NCI-H2029 treated with DMSO at 0.1 percent for 48 hours (cell line): Measurements from ENCODE around the gene ADAMTS15.

ENCODE experiments used
- DNase-seq: peaks from one replicate; lab custom pipeline; 2025; lab: John Stamatoyannopoulos, UW

The ADAMTS15 gene

DNA sequence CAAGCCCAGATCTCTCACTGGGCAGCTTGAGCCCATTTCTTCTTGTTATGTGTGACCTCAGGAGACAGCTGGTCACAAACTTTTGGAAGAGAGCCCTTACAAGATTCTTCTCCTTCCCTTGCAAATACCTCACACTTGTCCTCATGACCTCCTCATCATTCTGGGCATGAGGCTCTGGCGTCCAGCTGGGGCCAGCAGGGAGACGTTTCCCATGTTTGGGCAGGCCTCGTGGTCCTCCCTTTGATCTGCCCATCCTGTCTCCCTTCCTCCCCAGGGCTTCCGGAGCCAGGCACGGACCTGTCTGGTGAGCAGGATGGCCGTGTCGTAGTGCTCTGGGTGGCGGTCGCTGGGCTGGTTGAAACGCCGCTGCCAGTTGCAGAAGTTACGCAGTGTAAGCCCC lies 29.7 kb upstream of the ADAMTS15 start:
- DNase-seq: no peak

DNA sequence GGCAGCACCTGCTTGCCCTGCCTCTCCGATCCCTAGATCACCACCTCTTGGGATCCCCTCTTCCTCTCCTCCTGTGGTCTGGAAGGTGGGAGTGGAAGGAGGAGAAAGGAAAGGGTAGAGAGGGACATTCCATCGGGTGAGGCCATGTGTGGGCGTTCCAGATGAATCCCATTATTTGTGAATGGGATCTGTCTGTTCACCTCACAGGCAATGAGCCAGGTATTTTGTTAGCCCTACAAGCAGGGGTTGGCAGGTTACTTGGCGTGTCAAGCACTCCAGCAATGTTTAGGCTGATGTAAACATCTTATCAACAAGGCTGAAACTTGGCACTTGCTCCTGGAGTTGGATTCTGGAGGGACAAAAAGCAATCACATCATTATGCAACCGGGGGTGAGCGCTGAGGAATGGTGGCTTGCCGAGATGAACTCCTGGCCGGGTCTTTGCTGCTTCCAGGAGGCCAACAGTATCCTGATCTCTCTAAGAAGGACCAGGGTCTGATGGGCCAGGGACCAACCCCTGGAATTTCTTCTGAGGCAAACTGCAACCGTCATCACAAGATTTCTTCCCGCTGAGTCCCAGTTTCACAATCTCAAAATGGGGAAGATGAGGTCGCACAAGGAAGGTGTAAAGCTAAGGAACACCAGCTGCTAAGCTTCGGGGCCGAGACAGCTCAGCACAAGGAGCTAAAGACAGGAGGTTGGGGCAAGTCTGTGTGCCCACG lies 27.8 kb upstream of the ADAMTS15 start:
- DNase-seq: peak; percentile 5

DNA sequence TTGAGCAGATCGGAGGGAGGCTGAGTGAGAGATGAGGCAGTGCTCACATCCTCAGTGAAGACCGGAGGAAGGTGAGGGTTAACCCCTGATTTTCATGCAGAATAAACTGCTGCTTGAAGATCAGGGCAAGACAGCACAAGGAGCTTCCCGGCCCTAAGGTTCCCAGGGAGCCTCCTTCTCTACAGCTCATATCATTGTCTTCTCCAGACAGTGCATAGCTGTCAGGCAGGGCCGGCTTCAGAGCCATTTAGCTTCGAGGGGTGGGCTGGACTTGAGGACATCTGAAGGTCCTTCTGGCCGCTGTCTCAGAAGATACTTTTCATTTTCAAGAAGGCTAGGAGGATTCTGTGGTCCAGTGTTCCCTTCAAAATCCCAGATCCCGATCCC lies 27.3 kb upstream of the ADAMTS15 start:
- DNase-seq: no peak

DNA sequence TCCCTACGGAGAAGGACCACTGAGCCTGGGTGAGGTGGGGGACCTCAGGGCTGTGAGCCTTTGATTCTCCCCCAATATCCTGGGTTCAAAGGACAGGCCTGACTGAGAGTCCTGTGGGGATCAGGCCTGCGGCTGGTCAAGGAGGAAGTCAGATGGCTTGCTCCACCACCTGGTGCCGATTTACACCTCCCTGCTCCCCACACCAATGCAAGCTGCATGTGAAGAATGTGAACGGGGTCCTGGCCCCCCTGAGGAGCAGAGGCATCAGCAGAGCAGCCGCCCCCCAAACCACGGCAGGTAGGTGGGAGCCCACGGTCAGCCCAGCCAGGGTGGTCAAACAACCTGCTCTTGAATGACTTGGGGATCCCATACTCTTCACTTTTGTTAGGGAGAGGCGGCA lies 26.7 kb upstream of the ADAMTS15 start:
- no peak for DNase-seq

DNA sequence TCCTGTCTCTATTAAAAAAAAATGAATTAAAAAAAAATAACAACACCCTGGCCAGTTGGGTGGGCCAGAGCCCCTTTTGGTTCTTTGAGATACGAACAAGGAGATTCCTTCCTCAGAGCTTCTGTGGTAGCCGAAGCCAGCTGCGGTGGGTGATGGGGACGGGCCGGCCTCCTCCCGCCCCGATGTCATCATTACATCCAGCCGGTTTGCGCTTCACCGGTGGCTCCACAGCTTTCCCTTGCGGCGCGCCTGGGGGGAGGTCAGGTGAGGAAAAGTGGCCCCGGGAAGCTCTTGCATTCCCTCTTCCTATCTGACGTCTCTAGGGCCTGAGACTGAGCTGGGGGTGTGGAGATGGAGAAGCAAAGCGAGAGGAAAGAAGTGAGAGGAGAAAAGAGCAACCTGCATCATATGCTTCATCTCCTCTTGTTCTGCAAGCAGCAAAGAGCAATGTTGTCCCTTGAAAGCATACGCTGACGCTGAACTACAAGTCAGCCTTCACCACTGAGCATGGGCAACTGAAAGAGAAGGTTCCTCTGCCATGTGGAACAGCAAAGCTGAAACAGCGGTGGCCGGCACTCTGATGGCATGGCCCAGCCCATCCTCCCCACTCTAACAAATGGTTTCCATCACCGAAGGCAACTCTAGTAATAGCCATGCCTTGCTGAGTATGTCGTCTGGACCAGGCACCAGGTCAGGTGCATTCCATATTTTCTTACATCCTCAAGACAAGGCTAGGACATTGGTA lies 26.0 kb upstream of the ADAMTS15 start:
- no peak for DNase-seq

DNA sequence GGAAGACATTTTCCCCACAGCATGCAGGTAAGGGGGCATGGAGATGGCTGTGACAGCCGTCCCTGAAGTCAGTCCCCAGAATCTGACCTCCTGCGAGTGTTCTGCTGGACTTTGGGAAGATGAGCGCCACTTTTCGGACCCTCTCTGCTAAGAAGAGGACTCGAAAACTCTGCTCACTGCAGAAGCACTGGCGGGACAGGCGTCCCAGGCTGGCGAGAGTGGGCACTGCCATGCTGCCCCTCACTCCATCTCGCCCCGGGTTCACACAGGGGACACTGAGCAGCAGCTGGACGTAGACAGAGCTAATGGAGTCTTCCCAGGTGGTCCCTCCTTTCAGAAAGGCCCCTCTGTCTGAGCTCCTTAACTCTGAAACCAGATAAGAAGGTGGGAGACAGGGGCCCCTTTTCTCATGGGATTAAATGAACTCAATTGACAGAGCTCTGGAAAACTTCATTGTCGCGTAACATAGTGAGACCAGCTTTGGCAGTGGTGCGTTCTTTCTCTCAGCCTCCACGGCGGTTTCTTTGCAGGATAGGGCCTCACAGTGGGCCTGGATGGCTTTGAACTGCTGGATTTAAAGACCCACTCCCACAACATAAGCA lies 24.8 kb upstream of the ADAMTS15 start:
- DNase-seq: no peak

DNA sequence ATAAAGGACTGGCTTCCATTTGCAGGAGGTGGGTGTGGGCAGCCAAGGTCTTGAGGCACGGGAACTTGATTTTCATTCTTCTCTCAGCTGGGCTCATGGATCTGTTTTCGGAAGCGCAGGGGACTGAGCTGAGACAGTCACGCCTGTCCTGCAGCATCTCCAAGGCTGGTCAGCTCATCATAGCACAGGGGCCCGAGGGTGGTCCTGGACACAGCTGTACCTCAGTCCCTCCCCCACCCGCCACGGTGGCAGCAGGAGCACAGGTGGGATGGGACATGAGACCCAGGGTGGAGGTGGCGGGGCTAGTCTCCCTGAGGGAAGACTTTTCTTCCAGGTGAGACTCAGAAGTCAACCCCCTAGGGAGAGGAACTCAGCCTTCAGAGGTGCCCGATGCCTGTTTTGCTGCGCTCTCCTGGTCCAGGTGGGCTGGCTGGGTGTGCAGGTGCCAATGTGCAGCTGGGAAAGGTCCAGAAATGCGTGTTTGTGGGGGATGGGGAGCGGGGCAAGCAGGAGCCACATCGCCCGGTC lies 23.8 kb upstream of the ADAMTS15 start:
- DNase-seq: no peak

DNA sequence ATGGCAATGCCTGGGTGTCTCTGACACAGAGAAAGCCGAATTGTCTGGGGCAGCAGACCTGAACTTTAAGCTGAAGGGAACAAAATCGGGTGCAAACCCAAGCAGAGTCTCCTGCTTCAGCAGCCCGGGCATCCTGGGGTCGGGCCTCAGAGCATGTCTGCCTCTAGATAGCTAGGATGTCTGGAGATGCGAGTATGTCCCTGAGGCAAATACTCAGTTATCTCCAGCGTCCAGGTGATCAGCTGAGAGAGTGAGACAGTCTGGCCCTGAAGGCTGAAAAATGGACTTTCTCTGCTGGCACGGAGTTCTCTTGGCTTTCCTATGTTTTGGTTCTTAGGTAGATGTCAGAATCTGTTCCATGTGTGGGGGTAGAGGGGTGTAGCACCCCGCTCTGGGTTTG lies 23.3 kb upstream of the ADAMTS15 start:
- DNase-seq: no peak

DNA sequence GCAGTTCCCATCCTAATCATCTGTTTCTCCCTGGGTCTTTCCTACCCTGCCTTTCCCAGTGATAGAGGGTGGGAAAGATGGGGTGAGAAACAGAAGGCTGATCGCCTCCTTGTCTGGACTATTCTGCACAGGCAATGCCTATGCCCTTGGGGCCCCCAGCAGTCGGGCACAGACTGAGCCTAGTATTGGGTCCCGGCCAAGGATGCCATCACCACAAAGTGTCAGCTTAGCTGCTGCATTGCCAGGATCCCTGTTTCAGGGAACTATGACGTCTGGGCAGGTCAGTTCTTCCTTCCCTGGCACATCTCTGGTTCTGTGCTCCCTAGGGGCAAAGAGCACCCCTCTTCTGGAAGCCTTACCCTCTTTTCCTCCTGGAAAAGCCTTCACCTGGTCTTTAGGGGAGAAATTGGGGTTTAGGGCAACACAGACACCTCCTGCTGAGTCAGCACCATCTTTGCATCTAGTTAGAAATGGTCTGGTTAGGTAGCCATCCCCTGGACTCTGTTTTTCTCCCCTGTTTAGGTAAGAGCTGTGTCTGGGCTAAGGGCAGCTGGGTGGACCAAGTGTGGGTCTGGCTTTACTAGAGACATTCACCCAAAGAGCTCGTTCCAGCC lies 22.1 kb upstream of the ADAMTS15 start:
- no peak for DNase-seq

DNA sequence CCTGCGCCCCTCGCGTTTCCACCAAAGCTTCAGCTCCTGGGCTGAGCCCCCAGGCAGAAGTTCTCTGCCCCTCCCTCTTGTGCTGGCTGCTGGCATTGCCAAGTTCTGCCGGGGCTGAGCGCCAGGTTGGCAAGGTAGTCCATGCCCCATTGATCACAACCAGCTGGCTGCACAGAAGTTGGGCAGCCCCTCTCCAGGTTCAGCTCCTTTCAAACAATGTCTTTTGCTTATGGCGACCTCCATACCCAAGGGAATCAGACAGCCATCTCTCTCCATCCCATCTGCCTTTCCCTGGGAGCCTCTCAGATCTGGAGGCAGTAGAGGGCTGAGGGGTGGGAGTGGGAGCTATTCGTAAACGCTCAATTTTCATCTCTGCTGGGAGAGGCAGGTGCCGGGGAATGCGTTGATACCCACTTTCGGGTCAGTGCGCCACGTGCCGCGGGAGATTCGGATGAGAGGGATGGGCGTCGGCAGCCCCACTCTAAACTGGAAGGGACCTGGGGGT lies 21.6 kb upstream of the ADAMTS15 start:
- no peak for DNase-seq

DNA sequence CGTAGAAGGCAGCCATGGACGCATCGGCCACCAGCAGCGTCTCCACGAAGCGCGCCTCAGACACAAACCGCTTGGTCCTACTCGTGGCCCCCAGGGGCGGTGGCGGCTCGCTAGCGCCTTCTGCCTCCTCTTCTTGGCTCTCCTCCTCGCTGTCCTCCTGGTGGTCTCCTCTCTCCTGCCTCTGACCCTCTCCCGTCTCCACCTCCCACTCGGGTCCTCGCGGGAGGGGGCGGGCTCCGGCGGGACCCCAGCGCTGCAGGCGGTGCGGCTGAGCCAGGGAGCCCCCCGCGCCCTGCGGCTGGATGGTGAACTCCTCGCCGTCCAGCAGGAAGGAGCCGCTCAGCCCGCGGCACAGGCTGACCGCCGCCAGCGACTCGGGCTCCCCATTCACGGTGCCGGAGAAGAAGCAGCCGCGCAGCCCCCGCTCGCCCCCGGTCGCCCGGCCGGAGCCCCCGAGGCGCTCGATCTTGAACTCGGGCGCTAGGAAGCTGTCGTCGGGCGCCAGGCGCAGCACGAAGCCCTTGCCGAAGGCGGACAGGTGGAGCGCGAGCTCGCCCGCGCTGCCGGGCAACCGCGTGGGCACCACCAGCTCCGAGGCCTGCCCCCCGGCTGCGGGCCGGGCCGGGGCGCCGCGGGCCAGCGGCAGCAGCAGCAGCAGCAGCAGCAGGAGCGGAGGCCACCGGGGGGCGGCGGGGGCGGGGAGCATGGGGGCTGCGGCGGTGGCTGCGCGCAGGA lies 20.7 kb upstream of the ADAMTS15 start:
- DNase-seq: no peak

DNA sequence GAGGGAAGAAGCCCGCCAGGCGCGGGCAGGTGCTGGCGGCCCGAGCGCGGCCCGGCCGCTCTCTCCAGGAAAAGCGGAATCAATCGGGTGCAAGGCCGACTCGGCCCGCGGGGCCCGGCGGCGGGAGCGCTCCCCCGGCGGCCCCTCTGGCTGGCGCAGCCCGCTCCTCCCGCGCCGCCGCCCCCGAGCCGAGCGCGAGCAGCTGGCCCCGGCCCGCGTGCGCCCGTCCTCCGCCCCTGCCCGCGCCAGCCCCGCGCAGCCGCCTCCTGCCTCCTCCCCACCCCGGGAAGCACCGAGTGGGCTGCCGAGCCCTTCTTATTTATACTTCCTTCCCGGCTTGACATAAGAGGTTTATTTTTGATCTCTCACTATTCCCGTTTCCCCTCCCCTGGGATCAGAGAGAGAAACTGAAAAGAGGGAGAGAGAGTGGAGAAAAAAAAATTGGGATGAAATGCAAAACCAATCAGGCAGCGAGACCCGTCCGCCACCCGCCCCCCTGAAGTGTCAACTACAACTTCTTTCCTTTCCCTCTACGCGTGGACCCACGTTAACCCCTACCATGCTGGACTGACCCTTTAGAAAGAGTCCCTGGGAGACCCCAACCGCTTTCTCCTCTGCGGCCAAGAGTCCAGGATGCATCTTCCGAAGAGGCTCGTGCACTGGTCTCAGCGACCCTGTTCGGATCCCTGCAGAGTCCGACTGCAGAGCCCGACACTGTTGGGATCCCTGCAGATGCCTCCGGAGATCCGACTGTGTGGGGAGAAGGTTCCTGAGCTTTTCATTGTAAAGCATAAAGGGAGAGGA lies 19.9 kb upstream of the ADAMTS15 start, which contains the start of gene ADAMTS8:
TSS of gene ADAMTS8 (minus strand) at position 294 of the 804 bp plus-strand sequence. CDS start 323 bp downstream, outside the sequence.
- DNase-seq: no peak

DNA sequence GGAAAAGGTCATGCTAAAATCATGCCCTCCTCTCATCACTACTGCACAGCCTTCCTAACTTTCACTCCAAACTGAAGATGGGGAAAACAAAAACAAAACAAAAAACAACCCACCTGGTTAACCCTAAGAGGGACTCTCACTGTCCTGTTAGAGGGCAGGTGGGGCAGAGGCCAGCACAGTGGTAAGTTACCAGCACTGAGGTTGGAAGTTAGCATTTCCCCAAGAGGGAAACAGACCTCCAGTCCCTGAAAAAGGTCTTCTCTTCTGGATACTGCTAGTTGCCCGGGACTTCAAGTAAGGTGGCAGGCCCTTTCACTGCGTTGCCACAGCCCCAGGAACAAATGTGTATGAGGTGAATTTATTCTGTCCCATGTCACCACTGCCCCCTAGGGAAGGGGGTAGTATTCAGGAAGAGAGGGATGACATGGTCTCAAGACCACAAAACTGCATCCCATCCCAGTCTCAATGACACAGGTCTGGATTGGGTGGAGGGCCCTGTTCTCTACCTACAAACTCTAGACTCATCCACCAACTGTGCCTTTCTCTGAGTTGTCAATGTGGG lies 19.2 kb upstream of the ADAMTS15 start:
- no peak for DNase-seq

DNA sequence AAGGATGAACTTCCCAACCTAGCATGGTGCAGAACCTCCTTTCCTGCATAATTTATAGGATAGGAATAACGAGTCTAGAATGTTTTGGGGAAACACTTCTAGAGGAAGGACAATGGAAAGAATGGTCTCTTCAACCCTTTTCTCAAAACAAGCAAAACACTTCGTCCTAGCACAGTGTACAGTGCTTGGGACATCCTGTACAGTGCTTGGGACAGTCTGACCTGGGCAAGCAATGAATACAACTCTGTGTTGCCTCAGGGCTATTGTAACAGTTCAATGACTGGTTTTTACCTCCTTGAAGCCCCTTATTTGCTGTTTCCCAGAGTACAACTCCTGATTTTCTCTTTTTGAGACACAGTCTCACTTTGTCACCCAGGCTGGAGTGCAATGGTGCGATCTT lies 18.5 kb upstream of the ADAMTS15 start:
- DNase-seq: no peak

DNA sequence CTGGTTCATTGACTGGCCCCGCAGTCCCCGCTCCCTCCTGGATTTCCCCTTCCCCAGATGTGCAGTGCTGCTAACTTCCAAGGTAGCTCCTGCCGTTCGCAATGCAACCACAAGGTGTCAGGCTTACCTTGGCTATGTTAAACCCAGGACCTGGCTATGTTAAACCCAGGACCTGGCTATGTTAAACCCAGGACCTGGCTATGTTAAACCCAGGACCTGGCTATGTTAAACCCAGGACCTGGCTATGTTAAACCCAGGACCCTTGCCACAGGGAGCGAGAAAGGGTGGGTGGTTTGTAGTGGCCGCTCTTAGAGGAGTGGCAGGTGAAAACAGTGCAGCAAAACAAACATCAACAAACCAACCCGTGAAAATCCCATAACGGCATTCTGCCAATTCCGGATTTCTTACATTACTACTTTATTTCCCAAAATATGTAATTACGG lies 17.1 kb upstream of the ADAMTS15 start:
- DNase-seq: peak; percentile 11

DNA sequence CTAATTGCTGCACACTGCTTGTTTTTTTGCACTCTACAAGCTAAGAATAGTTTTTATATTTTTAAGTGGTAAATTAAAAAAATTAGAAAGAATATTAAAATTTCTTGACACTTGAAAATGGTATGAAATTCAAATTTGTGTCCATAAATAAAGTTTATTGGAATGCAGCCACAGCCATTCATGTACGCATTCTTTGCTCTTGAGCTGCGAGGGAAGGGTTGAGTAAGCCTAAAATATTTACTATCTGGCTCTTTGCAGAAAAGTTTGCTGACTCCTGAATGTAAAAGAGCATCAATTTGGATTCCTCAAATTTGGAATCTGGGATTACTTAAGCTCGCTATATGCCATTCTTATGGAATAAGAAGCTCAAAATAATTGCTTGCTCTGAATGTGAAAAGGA lies 16.6 kb upstream of the ADAMTS15 start:
- no peak for DNase-seq

DNA sequence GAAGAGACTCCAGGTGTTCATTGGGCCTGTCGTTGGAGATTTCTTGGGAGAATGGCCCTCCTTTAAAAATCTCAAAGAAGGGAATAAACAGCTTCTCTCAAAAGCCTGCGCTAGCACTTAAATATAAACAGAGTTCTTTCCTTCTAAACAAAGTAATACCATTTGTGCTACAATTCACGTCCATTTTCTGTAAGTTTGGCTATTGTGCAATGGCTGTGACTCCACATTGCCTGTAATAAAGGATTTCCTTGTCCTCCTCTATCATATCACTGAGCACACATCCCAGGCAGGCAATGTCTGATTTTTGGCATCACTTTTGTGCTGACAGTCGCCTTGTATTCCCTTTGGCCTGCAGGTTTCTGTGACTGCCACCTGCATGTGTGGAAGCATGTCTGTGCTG lies 15.1 kb upstream of the ADAMTS15 start:
- no peak for DNase-seq

DNA sequence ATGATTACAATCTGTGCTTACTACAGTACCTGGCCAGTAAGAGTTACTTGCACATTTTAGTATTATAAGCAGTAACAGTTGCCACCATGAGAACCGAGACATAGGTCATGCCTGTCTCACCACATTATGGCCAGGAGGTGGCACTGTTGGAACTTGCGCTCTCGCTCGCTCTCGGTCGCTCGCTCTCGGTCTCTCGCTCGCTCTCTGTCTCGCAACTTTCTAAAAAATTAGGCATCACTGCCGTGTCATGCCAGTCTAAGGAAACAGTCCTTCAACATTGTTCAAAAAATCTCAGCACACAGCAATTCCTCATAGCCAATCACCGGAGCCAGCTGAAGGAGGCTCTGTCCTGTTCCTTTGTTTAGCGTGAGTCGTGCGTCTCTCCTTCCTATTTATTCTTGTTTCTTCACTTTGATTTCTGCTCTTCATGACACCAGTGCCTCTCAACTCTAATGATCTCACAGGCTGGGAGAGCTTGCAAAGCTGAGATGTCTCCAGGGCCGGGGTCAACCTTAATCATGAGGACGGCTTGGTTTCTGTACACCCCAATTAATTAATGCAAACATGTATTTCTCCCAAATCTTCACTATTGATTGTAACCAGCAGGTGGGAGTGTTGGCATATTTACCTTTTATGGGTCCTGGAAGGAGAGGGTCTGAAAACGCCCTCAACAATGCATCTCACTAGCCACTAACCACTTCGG lies 13.8 kb upstream of the ADAMTS15 start:
- peak; percentile 82 for DNase-seq

DNA sequence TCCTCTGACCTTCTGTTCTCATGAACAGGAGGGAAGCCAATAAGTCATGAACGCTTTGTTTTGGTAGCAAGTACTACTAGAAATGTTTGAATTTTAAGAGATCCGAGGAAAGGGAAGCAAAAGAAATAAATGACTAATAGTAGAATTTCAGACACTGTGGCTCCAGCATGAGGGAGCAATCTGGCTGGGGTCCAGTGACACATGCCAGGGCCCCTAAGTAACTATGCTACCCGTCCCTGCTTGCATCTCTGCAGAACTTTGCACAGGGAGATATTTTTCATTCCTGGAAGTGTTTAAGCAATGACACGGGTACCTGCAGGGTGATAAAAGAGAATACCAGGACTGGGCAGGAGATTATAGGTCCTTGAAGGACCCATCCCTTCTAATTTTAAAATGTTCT lies 12.8 kb upstream of the ADAMTS15 start:
- no peak for DNase-seq

DNA sequence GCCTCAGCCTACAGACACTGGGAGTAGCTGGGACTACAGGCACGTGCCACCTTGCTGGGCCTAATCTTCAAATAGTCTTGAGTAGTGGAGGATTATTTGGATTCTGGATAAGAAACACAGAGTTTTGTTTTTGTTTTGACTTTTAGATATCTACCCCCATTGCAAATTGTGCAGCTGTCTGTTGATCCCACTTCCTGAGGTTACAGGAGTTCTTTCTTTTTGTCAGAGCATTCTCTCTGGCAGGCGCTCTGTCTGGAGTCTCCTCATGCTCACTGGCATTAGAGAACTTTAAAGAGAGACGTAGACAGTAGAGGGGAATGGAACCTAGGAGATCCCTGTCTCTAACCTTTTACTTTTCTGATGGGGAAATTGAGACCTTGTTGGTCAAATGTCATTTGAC lies 12.3 kb upstream of the ADAMTS15 start:
- no peak for DNase-seq
